NCI-H2196 treated with DMSO at 0.1 percent for 48 hours (cell line): ENCODE data around the gene TRAF2.

Source experiments
- DNase-seq: peaks from one replicate; lab custom pipeline; 2025; ENCODE audit not compliant: unreplicated experiment; lab: John Stamatoyannopoulos, UW

Gene TRAF2

GRCh38 chr9:136949239-136949816, 63.0 kb downstream of the TRAF2 start:
- DNase-seq, result no peak

GRCh38 chr9:136949817-136950655, 63.7 kb downstream of the TRAF2 start:
- peak; percentile 83 for DNase-seq

DNA sequence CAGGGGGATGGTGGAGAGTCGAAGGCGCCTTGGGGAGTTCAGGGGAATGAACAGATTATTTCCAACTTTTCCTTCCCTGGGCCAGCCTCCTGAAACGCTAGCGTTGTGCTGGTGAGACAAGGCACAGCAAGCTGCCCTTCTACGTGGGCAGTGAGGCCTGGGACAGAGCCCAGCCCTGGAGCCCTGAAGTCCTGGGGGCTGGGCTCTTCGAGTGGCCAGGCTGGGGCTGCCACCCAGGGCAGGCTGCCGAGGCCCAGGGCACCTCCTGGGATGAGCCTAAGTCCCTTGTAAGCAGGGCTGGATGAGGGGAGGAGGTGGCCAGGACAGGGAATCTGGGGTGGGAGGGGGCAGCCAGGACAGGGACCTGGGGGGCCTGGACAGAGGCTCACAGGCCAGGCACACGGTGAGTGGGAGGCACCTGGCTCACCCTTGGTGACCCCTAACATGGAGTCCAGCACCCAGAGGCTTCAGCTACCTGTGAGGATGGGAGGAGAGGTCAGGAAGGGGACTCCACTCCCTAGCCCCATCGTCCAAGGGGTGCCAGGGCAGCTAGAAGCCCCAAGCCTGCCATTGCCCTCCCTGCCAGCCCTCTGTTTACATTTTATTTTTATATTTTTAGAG, 64.5 kb downstream of the TRAF2 start:
- no peak for DNase-seq

- DNase-seq, result no peak
These were observed 65.4 kb downstream of the TRAF2 start, which contains the start of gene LCN12 for GRCh38 chr9:136951541-136952320. TSS of gene LCN12 (plus strand) at chr9:136952273. CDS start at chr9:136952328, 55 bp downstream.

- DNase-seq, result no peak
These were observed 66.1 kb downstream of the TRAF2 start for GRCh38 chr9:136952321-136952850.

GRCh38 chr9:136952876-136953770, 66.8 kb downstream of the TRAF2 start:
- DNase-seq, result no peak

DNA sequence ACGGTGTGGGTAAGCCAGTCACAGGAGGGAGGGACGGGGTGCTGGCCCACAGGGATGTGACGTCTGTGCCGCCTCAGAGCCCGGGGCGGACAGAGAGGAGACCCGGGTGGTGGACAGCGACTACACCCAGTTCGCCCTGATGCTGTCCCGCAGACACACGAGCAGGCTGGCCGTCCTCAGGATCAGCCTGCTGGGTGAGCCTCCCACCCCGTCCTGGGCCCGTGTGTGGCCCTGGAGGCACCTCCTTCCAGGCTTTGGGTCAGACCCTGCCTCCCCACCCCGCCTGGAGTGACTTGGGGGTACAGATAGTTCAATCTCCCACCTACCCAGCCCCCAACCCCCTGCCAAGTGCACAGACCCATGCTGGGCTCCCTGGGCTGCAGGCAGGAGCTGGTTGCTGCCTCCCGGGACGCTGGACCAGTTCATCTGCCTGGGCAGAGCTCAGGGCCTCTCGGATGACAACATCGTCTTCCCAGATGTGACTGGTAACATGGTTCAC, 67.5 kb downstream of the TRAF2 start:
- no peak for DNase-seq

DNA sequence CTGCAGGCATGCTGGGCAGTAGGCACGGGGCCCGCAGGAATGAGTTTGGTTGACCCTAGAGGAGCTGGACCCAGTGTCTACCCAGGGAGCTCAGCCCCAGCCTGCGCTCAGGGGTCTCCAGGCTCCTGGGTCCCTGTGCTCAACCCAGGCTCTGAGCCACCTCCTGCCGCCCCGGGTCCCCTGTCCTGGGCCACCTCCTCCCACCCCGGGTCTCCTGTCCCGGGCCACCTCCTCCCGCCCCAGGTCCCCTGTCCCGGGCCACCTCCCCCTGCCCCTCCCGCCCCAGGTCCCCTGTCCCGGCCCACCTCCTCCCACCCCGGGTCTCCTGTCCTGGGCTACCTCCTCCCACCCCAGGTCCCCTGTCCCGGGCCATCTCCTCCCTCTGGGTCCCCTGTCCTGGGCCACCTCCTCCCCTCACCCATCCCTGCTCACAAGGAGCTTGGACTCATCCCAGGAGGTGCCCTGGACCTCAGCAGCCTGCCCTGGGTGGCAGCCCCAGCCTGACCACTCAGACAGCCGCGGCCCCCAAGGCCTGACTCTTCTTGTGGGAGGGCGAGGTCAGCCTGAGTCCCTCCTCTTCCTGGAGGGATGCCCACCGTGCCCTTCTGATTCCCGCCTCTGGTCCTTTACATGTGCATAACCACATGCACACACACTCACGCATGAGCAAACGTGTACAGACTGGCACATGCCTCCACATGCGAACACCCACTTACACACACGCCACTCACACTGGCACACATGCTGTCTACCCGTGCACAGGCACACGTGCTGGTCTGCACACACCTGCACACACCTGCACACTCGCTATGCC, 68.2 kb downstream of the TRAF2 start:
- no peak for DNase-seq

- DNase-seq, result no peak
These were observed 69.1 kb downstream of the TRAF2 start for GRCh38 chr9:136955202-136955942.

- DNase-seq, result no peak
These were observed 69.6 kb downstream of the TRAF2 start for GRCh38 chr9:136955943-136956335.

DNA sequence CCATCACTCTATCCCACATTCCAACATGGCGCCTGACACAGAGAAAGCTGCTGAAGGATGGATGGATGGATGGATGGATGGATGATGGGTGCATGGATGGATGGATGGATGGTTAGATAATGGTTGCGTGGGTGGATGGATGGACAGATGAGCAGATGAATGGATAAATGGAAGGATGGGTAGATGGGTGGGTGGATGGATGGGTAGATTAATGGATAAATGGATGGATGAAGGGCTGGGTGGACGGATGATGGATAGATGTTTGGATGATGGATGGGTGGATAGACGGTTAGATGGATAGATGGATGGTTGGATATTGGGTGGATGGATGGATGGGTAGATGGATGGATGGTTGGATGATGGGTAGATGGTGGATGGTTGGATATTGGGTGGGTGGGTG, 70.3 kb downstream of the TRAF2 start:
- DNase-seq, result no peak

GRCh38 chr9:136957461-136957860, 71.1 kb downstream of the TRAF2 start:
- DNase-seq, result no peak

DNA sequence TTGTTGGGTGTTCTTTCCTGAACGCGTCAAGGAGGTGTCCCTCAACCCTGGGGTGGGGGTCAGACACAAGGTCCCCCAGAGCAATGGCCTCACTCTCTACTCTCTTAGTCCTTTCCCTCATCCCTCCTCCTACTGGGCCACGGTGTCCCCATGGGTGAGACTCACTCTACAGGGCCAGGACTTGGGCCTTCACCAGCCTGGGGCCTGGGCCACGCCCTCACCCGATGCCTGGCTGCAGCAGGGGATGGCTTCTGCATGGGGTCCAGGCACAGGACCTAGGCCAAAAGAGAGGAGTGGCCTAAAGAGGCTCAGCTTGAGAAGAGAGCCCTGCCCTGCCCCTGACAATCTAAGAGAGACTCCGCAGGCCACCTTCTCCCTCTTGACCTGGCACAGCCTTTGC, 71.6 kb downstream of the TRAF2 start:
- DNase-seq, result no peak

DNA sequence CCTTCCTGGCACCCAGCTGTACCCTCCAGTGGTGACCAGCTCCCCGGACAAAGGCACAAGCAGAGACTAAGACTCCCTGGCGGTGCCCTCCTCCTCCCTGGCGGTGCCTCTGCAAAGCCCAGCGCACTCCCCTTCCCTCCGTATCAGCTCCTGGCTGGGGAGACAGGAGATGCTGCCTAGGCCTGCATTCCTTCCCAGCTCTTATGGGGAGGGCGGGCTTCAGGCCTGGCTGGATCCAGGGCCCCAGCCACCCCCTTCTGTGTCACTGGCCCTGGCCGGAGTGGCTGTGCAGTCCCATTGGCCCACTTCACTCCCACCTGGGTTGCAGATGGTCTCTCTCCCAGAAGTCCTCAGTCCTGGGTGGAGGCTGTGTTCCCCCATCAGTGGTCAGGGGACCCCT, 72.2 kb downstream of the TRAF2 start:
- no peak for DNase-seq

GRCh38 chr9:136958898-136959850, 72.9 kb downstream of the TRAF2 start:
- no peak for DNase-seq

GRCh38 chr9:136960212-136960937, 74.1 kb downstream of the TRAF2 start:
- DNase-seq, result no peak

DNA sequence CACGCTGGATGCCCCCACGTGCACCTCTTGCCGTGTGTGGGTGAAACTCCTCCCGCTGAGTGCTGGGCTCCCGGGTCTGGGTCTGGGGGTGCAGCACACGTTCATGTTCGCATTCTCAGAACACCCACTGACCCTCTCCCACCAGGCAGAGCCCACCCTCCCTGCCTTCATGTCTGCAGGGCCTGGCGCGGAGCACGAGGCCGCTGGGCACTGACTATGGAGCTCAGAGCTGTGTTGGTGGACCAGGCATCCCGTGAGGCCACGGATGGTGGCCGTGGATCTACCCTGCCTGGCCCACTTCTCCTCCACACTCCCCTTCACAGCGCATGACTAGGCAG, 74.6 kb downstream of the TRAF2 start:
- DNase-seq, result no peak
